ENCODE data around the gene PAN2.

PAN2 gene

GRCh38 chr12:56333679-56334489, at the start of gene PAN2:
PAN2 (minus strand) TSS chr12:56334000; CDS start chr12:56333094, 906 bp downstream.
- peak; percentile 96 for DNase-seq (ENCODE audit: insufficient read length, low spot score)
- no peak for FAIRE-seq
- TF ChIP-seq CTCF (IDR thresholded peaks at IDR 0.05; ENCODE audit: insufficient read depth, missing control alignments) = peak; percentile 49

- FAIRE-seq = no peak
Observed at GRCh38 chr12:56382611-56383010, 48.8 kb upstream of the PAN2 start.

GRCh38 chr12:56377989-56378316, 44.2 kb upstream of the PAN2 start:
- FAIRE-seq = no peak

More at GRCh38 chr12:56382611-56383010, 48.8 kb upstream of the PAN2 start:
- TF ChIP-seq CTCF (IDR thresholded peaks at IDR 0.05; ENCODE audit: insufficient read depth, missing control alignments) = no peak
- no peak for DNase-seq (ENCODE audit: insufficient read length, low spot score)

GRCh38 chr12:56377310-56377988, 43.6 kb upstream of the PAN2 start:
- no peak for TF ChIP-seq CTCF (IDR thresholded peaks at IDR 0.05; ENCODE audit: insufficient read depth, missing control alignments)
- no peak for FAIRE-seq
- DNase-seq (ENCODE audit: insufficient read length, low spot score) = no peak

More at GRCh38 chr12:56377989-56378316, 44.2 kb upstream of the PAN2 start:
- no peak for TF ChIP-seq CTCF (IDR thresholded peaks at IDR 0.05; ENCODE audit: insufficient read depth, missing control alignments)
- DNase-seq (ENCODE audit: insufficient read length, low spot score) = no peak

GRCh38 chr12:56375598-56376434, 42.0 kb upstream of the PAN2 start:
- no peak for TF ChIP-seq CTCF (IDR thresholded peaks at IDR 0.05; ENCODE audit: insufficient read depth, missing control alignments)
- DNase-seq (ENCODE audit: insufficient read length, low spot score) = no peak
- no peak for FAIRE-seq

- FAIRE-seq (no peak), DNase-seq (ENCODE audit: insufficient read length, low spot score) (no peak)
- no peak for TF ChIP-seq CTCF (IDR thresholded peaks at IDR 0.05; ENCODE audit: insufficient read depth, missing control alignments)
Observed at GRCh38 chr12:56374726-56375597, 41.2 kb upstream of the PAN2 start.
